ENCODE results near the gene NUP58. TPM values are rescaled to one million over a fixed set of nuclear protein-coding genes. Genes with fewer than 3 reads are reported as not detected.
A peak's percentile ranks its signal among the peaks of the same experiment; 100 is the strongest.

Gene NUP58
- total and polyA plus RNA-seq, 9 of the 15 experiments (the other 6 are each of a cell fraction or from before 2014, with no cell fraction given), result 12.5 to 98.0 (median 42.6) TPM

DNA sequence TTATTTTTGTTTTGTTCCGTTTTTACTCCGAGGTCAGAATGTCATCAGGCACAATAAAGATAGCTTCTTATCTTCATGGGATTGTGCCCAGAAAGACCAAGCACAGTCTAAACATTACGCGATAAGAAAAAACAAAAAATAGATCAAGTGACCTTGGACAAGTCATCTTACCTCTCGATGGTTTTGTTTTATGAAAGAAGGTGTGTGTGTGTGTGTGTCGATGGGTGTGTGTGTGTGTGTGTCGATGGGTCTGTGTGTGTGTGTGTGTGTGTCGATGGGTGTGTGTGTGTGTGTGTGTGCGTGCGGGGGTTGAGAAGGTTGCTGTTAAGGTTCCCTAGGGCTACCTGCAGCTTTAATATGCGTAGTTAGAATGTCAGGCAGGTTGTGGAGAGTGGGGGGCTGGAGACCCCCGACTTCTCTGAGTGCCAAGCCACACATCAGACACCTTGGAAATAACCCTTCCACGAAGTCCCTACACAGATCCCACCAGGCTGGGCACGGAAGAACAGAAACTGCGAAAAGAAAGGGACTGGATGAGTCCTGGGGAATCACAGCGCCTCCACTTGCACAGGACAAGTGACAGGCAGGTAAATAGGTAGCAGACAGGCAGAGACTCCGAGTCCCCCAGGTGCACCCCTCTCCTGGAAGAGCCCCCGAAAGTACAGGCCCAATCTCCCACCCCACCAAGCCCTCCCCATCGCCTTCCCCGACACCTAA is 69.9 kb downstream of the NUP58 start (continued):
- TF ChIP-seq, protein P1, sequence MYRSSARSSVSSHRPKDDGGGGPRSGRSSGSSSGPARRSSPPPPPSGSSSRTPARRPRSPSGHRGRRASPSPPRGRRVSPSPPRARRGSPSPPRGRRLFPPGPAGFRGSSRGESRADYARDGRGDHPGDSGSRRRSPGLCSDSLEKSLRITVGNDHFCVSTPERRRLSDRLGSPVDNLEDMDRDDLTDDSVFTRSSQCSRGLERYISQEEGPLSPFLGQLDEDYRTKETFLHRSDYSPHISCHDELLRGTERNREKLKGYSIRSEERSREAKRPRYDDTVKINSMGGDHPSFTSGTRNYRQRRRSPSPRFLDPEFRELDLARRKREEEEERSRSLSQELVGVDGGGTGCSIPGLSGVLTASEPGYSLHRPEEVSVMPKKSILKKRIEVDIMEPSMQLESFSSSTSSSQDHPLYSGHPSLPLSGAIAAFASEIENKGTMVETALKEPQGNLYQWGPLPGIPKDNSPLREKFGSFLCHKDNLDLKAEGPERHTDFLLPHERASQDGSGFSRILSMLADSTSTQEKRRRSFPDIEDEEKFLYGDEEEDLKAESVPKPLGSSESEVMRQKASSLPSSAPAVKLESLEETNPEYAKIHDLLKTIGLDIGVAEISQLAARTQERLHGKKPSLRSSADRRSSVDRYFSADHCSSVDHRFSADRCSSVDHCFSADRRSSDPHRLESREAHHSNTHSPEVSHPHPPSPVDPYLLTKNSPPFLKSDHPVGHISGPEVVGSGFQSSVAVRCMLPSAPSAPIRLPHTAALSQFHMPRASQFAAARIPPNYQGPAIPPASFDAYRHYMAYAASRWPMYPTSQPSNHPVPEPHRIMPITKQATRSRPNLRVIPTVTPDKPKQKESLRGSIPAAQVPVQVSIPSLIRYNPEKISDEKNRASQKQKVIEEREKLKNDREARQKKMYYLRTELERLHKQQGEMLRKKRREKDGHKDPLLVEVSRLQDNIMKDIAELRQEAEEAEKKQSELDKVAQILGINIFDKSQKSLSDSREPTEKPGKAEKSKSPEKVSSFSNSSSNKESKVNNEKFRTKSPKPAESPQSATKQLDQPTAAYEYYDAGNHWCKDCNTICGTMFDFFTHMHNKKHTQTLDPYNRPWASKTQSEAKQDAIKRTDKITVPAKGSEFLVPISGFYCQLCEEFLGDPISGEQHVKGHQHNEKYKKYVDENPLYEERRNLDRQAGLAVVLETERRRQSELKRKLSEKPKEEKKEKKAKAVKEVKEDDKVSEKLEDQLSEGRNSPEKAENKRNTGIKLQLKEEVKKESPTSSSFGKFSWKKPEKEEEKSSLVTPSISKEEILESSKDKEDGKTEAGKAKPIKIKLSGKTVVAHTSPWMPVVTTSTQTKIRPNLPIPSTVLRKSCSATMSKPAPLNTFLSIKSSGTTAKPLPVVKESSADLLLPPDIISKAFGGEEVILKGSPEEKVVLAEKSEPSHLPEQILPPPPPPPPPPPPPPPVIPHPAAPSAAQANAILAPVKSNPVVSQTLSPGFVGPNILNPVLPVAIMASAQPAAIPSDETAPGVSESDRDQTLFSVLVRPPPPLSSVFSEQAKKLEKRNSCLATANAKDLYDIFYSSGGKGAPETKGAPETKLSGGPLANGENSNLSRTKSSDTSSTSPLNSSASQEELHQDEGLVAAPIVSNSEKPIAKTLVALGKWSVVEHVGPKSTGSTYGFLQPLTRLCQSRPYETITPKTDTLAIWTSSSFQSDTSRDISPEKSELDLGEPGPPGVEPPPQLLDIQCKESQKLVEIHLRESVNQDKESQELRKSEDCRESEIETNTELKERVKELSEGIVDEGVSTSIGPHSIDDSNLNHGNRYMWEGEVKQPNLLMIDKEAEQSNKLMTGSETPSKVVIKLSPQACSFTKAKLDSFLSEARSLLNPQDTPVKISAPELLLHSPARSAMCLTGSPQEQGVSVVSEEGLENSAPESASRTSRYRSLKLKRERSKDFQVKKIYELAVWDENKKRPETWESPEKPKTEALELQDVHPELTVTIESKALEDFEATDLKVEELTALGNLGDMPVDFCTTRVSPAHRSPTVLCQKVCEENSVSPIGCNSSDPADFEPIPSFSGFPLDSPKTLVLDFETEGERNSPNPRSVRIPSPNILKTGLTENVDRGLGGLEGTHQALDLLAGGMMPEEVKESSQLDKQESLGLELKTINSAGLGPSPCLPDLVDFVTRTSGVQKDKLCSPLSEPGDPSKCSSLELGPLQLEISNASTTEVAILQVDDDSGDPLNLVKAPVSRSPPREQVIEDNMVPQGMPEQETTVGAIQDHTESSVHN (IDR thresholded peaks at IDR 0.05; ENCODE audit: borderline replicate concordance in 1 of 2, low read depth in 1 of 2), result no peak
- TF ChIP-seq MCM3 (IDR thresholded peaks at IDR 0.05) (0 out of 2 replicates have a peak, but pooled peaks have one; percentile 66), ZC3H11A (IDR thresholded peaks at IDR 0.05; ENCODE audit: low read depth, low read length) (no peak), ADNP (tag; IDR thresholded peaks at IDR 0.05) (peak; percentile 34; the same call in 1 of the 2 replicates), HNRNPK (IDR thresholded peaks at IDR 0.05; ENCODE audit: low read depth, low read length, poor library complexity, severe bottlenecking) (no peak), ESRRA (IDR thresholded peaks at IDR 0.05; ENCODE audit: borderline replicate concordance, low read depth) (peak; percentile 60; the same call in 1 of the 2 replicates), HNRNPH1 (optimal IDR thresholded peaks at IDR 0.05; ENCODE audit: low read depth, low read length) (no peak), MAFF (IDR thresholded peaks at IDR 0.05; ENCODE audit: low read length) (no peak), NCOA6 (IDR thresholded peaks at IDR 0.05) (no peak)
- TF ChIP-seq, protein P2, sequence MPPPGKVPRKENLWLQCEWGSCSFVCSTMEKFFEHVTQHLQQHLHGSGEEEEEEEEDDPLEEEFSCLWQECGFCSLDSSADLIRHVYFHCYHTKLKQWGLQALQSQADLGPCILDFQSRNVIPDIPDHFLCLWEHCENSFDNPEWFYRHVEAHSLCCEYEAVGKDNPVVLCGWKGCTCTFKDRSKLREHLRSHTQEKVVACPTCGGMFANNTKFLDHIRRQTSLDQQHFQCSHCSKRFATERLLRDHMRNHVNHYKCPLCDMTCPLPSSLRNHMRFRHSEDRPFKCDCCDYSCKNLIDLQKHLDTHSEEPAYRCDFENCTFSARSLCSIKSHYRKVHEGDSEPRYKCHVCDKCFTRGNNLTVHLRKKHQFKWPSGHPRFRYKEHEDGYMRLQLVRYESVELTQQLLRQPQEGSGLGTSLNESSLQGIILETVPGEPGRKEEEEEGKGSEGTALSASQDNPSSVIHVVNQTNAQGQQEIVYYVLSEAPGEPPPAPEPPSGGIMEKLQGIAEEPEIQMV (tag; conservative IDR thresholded peaks at IDR 0.05; ENCODE audit: low read depth), result no peak
